ENCODE data around the gene NHLRC1.

- TF ChIP-seq CTCF (IDR thresholded peaks at IDR 0.05) (no peak), POLR2A (IDR thresholded peaks at IDR 0.05) (no peak)
These were observed 24.7 kb upstream of the NHLRC1 start for GRCh38 chr6:18147160-18147559.
